ENCODE results near the gene RFX5.

Gene RFX5

GRCh38 chr1:151315565-151316235 lies 31.4 kb downstream of the RFX5 start:
- no peak for DNase-seq

DNA sequence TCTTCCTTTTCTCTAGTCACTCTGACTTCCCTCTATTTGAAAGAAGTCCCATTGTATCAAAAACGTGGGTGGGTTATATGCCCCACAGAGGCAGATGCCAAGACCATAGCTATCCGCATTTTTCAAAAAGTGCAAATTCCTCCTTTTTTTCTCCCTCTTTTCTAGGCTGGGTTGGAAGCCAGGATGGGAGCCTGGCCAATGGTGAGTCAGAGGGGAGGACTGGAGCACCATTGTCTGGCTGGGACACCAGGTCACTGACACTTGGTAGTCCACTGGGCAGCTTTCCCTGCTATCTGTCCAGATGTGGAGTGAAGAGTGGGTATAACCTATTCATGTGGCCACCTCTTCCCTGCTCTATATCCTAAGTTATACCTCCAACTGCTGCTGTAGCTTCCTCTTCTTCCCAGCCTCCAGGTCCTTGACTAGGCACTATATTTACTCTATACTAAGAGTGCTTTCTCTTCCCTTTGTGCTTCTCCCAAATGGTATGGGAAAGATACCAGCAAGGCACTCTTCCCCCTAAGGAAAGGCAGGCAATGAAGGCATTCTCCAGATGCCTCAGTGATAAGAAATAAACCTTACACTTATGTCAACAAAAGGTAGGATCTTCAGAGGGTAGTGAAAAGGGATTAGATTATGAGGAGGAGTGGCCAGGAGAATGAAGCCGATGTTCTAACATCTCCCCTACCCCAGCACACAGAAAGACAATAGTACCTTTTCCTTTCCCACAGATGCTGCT lies 32.7 kb downstream of the RFX5 start:
- DNase-seq, result peak; percentile 35 to 39

GRCh38 chr1:151313501-151313900 lies 33.6 kb downstream of the RFX5 start:
- DNase-seq, result no peak

- DNase-seq, result no peak
Measured at GRCh38 chr1:151312826-151313225, 34.2 kb downstream of the RFX5 start.

- DNase-seq, result no peak
Measured at GRCh38 chr1:151312411-151312810, 34.6 kb downstream of the RFX5 start.

- peak; percentile 91 to 92 for DNase-seq
Measured at GRCh38 chr1:151311589-151312331, 35.3 kb downstream of the RFX5 start.

DNA sequence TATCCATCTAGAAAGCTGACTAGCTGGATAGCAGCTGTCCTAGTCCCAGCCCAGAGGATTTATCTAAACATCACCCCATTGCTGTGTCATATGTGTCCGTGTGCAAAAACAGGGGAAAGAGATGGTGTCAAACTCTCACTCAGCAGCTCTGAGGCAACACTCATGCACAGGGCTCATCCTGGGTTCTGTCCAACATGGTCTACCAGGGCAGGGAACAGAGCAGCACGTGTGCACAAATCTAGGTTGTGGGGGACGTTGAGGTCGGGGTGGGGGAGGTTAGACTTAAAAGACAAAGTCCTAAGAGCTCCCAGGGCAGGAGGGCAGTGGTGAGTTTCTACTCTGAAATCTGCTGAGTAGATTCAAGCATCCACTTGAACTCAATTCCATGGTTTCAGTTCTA lies 36.0 kb downstream of the RFX5 start:
- DNase-seq, result no peak

GRCh38 chr1:151309811-151310323 lies 37.2 kb downstream of the RFX5 start:
- DNase-seq, result no peak

DNA sequence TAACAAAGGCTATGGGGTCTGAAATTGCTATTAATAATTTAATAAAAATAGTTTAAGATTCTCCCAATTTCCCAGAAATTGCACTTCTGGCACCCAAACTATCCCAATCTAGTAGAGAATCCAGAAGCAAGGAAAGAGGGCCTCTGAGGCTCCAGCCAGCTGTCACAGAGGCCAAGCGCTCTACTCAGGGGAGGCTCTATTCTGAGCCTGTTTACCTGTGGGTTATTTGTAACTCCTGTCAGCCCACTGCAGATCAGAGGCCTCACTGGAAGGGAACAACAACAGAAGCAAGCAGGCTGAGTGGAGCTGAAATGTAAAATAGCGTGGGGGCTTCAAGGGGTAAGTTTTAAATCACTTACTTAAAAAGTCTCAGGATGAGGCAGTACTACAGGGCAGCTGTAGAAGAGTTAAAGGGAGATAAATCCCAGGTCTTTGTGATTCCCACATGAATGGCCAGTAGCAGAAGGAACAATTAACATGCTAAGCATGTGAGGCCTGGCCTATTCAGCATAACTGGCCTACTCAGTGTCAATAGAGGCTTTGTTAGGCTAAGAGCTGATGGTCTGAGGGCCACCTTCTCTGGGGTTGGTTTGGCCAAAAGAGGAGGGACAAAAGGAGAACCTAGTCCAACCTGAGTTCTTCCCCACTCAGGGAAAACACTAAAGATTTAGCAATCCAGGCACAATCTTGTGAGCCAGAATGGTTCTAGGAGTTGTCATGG lies 52.1 kb downstream of the RFX5 start:
- DNase-seq, result no peak

- DNase-seq, result no peak
Measured at GRCh38 chr1:151293093-151293492, 54.0 kb downstream of the RFX5 start.

DNA sequence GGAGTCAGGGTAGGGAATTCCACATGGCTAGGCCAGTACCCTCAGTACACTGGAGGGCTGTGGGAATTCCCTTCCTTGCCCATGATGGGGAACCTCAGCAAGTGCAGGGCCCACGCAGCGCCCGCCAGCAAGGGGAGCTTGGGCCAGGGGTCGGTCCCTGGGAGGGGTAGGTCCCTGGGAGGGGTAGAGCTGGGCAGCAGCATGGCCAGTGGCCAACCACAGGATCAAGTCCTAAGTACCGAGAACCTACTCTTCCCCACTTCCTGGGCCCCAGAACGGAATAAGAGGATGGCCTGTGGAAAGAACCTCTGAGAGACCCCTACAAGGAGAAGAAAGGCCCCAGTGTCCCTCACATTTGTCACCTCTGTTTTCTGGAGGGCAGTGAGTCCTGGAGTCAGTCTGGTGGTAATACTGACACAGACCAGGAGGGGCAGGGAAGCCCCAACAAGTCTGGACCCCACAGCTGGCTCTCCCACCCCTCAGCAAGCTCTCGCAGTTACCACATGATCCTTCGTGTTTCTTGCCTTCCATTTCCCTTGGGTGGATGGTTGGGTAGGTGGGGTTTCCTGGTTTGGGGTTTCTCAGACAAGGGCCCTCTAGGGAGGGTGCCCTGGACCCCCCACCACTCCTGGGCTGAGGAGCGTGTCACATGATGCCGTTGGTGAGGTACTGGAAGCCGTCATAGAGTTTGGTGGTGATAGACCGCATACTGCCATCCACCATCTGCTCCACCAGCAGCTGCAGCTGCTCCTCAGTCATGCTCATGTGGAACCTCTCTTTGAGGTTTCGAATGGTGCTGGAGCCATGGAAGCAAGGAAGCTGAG lies 54.6 kb downstream of the RFX5 start:
- no peak for DNase-seq

- no peak for DNase-seq
Measured at GRCh38 chr1:151290709-151291303, 56.2 kb downstream of the RFX5 start.
